ENCODE measurements around the gene CELF4. TPM values are rescaled to one million over a fixed set of nuclear protein-coding genes. Genes with fewer than 3 reads are reported as not detected.

The CELF4 gene
- polyA plus RNA-seq, 1 donor (not counting 4 experiments of a cell fraction or from before 2014, with no cell fraction given): not detected

DNA sequence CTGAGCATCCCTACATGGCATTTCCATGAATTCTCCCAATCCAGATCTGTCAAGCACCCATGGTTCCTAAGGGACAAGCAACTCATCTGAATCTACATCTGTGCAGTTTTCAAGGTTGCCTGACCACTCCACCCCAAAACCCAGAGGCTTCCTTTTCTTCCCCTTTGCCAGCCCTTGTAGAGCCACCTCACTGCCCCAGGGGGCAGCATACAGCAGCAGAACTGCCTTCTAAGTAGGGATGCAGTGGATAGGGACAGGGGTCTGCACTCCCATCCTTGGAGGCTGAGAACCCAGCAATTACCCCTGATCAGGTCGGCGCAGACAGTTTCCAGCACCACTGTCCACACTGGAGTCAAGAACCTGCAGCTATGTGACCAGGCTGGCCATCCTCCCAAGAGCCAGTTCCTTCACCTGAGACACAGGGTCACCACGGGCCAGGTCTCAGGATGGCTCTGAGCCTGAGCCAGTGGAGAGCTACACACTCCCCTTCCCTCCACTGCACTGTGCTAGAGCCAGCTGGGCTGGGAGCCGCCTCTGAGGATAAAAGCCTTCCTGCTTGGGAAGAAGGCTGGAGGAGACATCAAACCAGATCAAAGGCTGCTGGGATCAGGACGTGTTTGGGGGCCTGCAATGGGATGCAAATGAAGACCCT is 283.1 kb downstream of the CELF4 start:
- Histone ChIP-seq H3K27ac (ENCODE audit: control insufficient read depth, insufficient read depth, low read length) (no peak overlapping the region), H3K9me3 (ENCODE audit: control insufficient read depth, low read depth, low read length) (no peaks in the 10 kb centered on the region), H2AFZ (ENCODE audit: control insufficient read depth, low read length) (no peak overlapping the region), H3K79me2 (ENCODE audit: control insufficient read depth, insufficient read depth, low read length) (no peaks in the 10 kb centered on the region), H3K27me3 (ENCODE audit: control insufficient read depth, extremely low read depth, insufficient read depth, low read length) (peaks cover 14% of the 10 kb centered on the region), H3K36me3 (ENCODE audit: control insufficient read depth in 2 of 2, extremely low read depth in 1 of 2, insufficient read depth in 2 of 2, low read length in 2 of 2) (no peaks in the 10 kb centered on the region), H3K4me1 (ENCODE audit: control insufficient read depth, extremely low read depth, insufficient read depth, low read length) (no peaks in the 10 kb centered on the region), H3K9ac (ENCODE audit: control insufficient read depth, extremely low read depth, insufficient read depth, low read length) (no peak overlapping the region), H3K4me2 (ENCODE audit: control insufficient read depth, extremely low read depth, insufficient read depth, low read depth, low read length) (no peak overlapping the region), H4K20me1 (ENCODE audit: control insufficient read depth, extremely low read depth, insufficient read depth, low read length) (peaks cover 4% of the 10 kb centered on the region), H3K4me3 (ENCODE audit: control insufficient read depth in 2 of 3, extremely low read depth in 1 of 3, insufficient read depth in 2 of 3, low read depth in 1 of 3, low read length in 3 of 3) (no peak overlapping the region), H3K9me1 (ENCODE audit: control insufficient read depth, extremely low read depth, insufficient read depth, low read length) (no peaks in the 10 kb centered on the region)
- FAIRE-seq: no peak
- TF ChIP-seq, protein P1, sequence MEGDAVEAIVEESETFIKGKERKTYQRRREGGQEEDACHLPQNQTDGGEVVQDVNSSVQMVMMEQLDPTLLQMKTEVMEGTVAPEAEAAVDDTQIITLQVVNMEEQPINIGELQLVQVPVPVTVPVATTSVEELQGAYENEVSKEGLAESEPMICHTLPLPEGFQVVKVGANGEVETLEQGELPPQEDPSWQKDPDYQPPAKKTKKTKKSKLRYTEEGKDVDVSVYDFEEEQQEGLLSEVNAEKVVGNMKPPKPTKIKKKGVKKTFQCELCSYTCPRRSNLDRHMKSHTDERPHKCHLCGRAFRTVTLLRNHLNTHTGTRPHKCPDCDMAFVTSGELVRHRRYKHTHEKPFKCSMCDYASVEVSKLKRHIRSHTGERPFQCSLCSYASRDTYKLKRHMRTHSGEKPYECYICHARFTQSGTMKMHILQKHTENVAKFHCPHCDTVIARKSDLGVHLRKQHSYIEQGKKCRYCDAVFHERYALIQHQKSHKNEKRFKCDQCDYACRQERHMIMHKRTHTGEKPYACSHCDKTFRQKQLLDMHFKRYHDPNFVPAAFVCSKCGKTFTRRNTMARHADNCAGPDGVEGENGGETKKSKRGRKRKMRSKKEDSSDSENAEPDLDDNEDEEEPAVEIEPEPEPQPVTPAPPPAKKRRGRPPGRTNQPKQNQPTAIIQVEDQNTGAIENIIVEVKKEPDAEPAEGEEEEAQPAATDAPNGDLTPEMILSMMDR (optimal IDR thresholded peaks at IDR 0.05 in 1 of 3, IDR thresholded peaks at IDR 0.05 in 1 of 3, conservative IDR thresholded peaks at IDR 0.05 in 1 of 3; ENCODE audit: extremely low read depth in 1 of 3, insufficient read depth in 2 of 3, low read length in 3 of 3): peak; percentile 33 to 58 (median 42)
- TF ChIP-seq EZH2 (IDR thresholded peaks at IDR 0.05; ENCODE audit: low read length): no peak
- no peak for DNase-seq (ENCODE audit: low read depth, low spot score)
- dilution Hi-C loops (cut with MboI; ENCODE audit: extremely low pct_ligation_motif_present, low sequenced_read_pairs): no loop called here

DNA sequence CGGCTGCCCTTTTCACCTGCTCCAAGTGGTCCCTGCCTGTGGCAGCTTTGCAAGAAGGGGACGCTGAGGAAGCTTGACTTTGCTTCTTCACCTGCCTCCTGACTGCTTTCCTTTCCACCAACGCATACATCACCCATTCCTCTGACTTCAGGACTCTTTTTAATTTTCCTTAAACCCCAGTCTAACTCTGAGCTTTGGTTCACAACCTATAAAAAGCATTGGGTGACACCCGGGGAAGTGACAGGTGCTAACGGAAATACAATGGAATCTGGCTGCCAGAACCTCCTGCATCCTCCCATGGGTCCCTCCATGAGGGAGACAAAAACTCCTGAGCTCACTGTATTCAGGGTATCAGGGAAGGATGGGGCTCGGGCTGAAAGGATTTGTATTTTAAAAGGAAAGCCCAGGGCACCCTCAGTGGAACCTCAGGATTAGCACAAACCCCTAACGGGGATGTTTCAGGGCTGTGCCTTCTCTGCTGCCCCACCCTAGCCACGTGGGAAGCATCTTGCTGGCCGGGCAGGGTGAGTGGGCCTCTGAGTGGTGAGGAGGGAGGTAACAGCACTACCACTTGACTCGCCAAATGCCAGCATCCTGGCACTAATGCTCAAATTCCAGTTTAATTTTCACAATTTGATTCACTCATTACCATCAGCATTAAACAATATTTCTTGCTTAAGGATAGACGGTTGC is 284.8 kb downstream of the CELF4 start:
- Histone ChIP-seq H3K4me1 (ENCODE audit: control insufficient read depth, extremely low read depth, insufficient read depth, low read length) (no peaks in the 10 kb centered on the region), H3K4me3 (ENCODE audit: control insufficient read depth in 2 of 3, extremely low read depth in 1 of 3, insufficient read depth in 2 of 3, low read depth in 1 of 3, low read length in 3 of 3) (no peak overlapping the region), H3K79me2 (ENCODE audit: control insufficient read depth, insufficient read depth, low read length) (no peaks in the 10 kb centered on the region), H4K20me1 (ENCODE audit: control insufficient read depth, extremely low read depth, insufficient read depth, low read length) (peaks cover 4% of the 10 kb centered on the region), H3K9me3 (ENCODE audit: control insufficient read depth, low read depth, low read length) (no peaks in the 10 kb centered on the region), H3K36me3 (ENCODE audit: control insufficient read depth in 2 of 2, extremely low read depth in 1 of 2, insufficient read depth in 2 of 2, low read length in 2 of 2) (no peaks in the 10 kb centered on the region), H3K9ac (ENCODE audit: control insufficient read depth, extremely low read depth, insufficient read depth, low read length) (no peak overlapping the region), H3K27me3 (ENCODE audit: control insufficient read depth, extremely low read depth, insufficient read depth, low read length) (peaks cover 29% of the 10 kb centered on the region), H3K27ac (ENCODE audit: control insufficient read depth, insufficient read depth, low read length) (no peak overlapping the region), H3K4me2 (ENCODE audit: control insufficient read depth, extremely low read depth, insufficient read depth, low read depth, low read length) (no peak overlapping the region), H3K9me1 (ENCODE audit: control insufficient read depth, extremely low read depth, insufficient read depth, low read length) (no peaks in the 10 kb centered on the region), H2AFZ (ENCODE audit: control insufficient read depth, low read length) (no peak overlapping the region)
- dilution Hi-C loops (cut with MboI; ENCODE audit: extremely low pct_ligation_motif_present, low sequenced_read_pairs): no loop called here
- DNase-seq (ENCODE audit: low read depth, low spot score): no peak
- TF ChIP-seq, protein P1 (optimal IDR thresholded peaks at IDR 0.05 in 1 of 3, IDR thresholded peaks at IDR 0.05 in 1 of 3, conservative IDR thresholded peaks at IDR 0.05 in 1 of 3; ENCODE audit: extremely low read depth in 1 of 3, insufficient read depth in 2 of 3, low read length in 3 of 3): no peak
- TF ChIP-seq EZH2 (IDR thresholded peaks at IDR 0.05; ENCODE audit: low read length): no peak
- no peak for FAIRE-seq

All from keratinocyte (primary cell).